Activated CD4-positive, alpha-beta T cell treated with anti-CD3 and anti-CD28 coated beads, Interleukin-2, amount 50 U/mL, for 1 hour (primary cell): ENCODE results near the gene TCP10L.
A peak's percentile ranks its signal among the peaks of the same experiment; 100 is the strongest.
"Not testable (repeated sequence)": the region's sequence is repeated elsewhere in the genome, so short reads cannot be mapped to it uniquely, and the experiment has no call there.

Experiments used
- DNase-seq: peaks from one replicate; pipeline ENCODE4 v3.0.0-alpha.2; 2020

Gene TCP10L, protein sequence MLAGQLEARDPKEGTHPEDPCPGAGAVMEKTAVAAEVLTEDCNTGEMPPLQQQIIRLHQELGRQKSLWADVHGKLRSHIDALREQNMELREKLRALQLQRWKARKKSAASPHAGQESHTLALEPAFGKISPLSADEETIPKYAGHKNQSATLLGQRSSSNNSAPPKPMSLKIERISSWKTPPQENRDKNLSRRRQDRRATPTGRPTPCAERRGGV

DNA sequence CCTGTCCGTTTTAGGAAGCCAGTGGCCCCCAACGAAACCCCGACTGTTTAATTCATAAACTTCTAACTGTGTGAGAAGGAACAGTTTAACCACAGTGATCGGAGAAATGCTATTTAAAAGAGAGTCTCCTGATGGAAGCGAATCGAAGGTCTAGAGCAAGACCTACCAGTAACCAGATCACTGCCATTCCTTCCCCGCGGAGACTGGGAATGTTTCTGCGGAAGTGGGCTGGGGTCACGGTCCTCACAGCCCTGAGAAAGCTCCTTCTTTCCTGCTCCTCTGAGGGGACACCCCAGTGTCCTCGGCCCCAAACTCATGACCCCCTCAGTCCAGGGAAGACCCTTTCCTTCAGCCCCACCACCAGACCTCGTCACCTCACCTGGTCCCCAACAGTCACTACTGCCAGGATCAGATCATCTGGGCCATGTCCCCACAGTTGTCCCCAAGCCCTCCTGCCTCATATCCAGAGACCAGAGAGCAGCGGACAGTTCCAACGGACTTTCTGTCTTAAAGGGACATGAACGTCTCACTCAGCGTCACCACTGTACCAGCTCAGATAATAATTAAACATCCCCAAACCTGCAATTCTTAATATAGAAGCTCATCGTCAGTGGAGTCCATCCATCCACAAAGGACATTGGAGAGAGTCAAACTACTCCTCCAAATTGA, at the start of gene TCP10L:
Gene TCP10L, minus strand, starts transcription at position 482 of the 669 bp plus-strand sequence. CDS start 1,219 bp downstream, outside the sequence.
- DNase-seq = no peak

DNA sequence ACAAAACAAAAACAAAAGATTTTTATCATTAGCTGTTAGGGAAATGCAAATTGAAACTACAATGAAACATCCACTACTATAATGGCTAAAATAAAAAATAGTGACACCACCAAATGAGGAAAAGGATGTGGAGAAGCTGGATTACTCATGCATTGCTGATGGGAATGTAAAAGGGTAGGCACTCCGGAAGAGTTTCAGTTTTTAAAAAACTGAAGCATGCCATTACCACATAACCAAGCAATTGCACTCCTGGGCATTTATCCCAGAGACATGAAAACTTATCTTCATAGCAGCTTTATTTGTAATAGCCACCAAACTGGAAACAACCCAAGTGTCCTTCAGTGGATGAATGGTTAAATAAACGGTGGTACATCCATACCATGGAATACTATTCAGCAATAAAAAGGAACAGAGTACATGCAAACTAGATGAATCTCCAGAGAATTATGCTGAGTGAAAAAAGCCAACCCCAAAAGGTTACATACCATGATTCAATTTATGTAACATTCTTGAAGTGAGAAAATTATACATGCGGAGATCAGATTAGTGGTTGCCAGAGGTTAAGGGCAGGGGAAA, 41.4 kb upstream of the TCP10L start:
- DNase-seq = no peak

DNA sequence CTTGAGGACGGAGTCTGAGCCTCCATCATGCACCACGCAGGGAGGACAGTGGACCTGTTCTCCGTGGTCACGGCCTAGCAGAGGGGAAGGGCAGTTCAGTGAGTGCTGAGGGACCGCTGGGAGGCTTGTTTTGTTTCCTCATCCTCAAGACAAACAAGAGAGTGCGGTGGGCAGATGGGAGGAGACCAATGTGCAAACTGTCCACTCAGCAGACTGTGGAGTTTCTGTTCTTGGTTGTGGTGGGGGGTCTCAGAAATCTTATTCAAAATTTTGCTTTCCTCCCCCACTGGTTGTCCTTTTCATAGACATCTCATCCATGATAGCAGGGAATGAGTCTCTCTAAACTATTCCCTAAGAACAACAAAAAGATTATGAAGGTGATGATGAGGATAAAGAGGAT, 32.9 kb upstream of the TCP10L start:
- DNase-seq = not testable (repeated sequence)

DNA sequence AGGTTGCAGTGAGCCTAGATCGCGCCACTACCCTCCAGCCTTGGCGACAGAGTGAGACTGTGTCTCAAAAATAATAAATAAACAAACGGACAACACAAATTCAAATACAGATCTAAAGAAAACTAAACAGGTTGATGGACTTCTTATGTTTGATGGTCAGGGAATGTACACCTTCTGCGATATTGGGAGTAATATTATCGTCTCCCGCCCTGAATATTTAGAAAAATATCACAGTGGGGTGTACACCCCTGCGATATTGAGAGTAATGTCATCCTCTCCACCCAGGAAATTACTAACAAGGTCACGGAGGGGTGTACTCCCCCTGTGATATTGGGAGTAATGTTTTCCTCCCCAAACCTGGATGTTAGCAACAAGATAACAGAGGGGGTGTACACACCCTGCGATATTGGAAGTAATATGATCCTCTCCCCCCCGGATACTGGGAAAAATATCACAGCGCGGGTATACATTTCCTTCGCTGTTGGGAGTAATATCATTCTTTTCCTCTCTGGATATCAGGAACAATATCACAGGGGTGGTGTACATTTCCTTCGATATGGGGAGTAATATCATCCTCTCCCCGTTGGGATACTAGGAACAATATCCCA, 28.2 kb upstream of the TCP10L start:
- no peak for DNase-seq

DNA sequence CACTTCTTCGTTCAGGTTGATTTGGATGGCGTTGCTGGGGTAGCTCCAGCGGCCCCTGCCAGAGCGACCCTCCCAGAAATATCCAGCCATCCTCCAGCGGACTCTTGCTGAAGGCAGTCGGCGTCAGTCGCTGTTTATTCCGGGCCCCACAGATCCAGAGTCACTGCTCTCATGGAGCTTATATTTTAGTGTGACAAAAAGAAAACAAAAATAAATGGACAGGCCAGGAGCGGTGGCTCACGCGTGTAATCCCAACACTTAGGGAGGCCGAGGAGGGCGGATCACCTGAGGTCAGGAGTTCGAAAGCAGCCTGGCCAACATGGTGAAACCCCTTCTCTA, 27.6 kb upstream of the TCP10L start:
- no peak for DNase-seq

DNA sequence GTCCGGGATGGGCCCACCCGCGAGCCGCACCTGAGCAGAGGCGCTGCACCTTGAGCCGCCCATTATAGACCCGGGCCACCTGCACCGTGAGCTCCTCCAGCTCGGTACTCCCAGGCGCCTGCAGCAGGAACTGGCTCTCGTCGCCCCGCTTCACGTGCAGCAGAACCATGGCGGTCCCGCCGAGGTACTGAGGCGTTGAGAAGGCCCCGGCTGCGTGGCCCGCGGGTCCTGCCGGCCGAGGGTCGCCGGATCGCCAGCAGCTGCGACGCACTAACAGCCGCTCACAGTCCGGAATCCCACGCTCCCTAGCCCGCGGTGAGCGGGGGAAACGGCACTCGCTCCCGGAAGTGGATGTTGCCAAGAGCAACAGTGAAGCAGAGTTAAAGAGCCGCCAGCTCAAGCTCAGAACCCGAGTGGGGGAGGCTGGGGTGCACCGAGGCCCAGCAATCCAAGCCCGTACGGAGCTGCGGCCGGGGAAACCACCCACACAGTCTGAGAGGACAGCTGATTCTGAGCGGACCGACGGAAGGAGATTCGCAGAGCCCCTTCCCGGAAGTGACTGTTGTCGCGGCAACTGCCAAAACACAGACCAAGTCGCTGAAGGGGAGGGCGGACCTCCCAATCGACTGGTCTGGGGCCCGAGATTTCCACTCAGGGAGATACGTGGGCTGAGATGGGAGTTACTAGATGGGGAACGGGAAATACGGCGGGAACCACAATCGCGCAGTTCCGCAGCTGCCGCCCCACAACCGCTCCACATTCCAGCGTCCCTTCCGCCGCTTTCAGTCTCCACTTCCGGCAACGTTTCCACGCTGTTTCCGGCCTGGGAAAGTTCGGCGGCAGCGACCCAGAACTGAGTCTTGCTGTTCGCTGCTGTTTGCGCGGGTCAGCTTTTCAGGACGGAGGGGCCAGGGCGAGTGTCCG, 27.0 kb upstream of the TCP10L start, which contains the start of gene CFAP298:
Gene CFAP298, minus strand, starts transcription at position 303 of the 924 bp plus-strand sequence. Its CDS starts 134 bp downstream, at position 169.
- DNase-seq = peak; percentile 90

DNA sequence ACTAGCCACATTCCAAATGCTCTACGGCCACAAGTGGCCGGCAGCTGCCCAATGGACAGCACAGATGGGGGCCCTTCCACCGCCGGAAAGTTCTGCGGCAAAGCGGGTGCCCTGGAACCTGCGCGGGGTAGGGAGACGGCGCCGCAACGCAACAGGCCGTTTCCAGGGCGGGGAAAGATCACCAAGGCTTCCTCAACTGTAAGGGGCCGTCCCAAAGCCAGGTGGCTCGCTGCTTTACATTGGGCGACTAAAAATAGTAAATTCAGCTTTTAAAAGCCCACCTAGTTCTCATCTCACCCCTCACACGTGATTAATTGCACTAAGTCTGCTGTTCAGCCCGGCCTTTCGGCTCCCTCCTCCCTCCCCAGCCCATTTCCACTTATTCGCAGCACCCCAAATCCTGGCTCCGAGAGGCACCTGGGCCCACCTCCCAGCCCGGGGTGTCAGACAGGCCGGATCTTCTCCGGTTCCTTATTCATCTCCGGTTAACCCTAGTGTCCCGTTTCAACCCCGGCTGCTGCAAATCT, 26.2 kb upstream of the TCP10L start:
- peak; percentile 28 for DNase-seq

DNA sequence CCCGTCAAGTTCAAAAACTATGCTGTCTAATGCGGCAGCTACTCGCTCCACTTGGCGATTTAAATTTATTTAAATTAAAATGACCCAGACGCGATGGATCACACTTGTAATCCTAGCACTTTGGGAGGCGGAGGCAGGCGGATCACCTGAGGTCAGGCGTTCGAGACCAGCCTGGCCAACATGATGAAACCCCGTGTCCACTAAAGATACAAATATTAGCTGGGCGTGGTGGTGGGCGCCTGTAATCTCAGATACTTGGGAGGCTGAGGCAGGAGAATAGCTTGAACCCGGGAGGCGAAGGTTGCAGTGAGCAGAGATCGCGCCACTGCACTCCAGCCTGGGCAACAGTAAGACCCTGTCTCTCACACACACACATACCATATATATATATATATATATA, 25.6 kb upstream of the TCP10L start:
- DNase-seq = not testable (repeated sequence)

DNA sequence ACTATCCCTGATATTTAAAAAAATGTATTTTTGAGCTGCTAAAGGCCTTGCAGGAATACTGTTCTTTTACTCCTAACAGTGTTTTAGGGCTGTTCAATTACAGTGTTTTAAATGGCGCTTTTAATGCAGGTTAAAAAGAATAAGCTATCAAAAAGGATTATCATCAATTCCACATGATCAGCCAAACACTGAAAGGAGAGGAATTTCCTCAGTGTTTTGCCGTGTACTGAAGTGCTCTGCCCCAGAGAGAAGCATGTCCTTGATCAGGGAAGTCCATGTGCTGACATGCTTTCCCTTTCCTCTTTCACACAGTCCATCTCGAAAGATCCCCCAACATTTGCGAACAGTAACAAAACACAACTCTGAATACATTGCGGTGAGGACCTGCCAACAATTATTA, 23.5 kb upstream of the TCP10L start:
- DNase-seq = no peak

DNA sequence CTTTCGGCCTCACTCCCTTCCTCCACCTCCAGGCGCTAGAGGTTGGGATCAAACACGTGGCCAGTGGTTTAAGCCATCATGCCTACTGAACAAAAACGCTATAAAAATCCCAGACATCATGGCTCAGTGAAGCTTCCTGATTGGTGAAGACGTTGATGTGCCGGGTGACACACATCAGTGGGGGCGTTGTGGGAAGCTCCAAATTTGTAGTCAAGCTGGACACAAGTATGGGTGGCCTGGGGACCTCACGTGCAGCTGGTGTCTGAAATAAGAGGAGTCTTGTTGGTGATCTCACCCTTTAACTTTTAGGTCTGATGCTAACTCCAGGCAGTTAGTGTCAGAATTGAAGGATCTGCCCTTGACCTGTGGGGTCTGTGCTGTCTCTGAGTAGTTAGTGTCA, 20.1 kb upstream of the TCP10L start:
- no peak for DNase-seq

DNA sequence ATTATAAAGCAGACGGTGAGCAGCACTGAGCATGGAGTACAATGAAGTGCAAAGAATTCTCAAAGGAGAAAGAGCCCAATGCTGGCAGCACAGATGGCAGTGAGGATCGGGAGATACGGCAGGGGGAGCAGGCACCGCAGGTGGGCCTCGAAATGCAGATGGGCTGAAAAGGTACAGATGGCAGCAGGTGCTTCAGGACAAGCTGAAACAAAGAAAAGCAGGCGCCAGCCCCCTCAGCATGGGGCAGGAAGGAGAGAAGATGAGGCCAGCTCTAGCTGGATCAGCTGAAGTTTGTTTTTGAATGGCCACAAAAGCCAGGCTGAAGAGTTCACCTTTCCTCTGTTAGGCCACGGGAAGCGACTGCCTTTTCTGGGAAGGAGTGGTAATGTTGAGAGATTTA, 19.1 kb upstream of the TCP10L start:
- DNase-seq = no peak

DNA sequence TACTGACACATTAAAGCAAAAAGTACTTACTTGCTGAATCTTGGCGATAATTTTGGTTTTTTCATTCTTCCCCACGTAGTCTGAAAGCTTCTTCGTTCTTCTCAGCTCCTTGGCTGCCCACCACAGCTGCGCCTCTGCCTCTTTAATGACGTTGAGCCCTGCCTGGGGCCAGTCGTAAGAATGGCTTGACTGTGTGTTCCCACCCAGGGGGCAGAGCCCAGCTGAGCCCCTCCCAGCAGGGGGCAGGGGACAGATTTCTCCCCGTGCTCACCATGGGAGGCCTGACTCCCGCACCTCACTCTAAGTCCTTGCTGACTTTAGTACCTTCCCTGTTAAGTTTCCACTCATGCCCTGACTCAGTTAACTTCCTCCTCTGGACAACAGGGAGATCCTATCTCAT, 17.8 kb upstream of the TCP10L start:
- no peak for DNase-seq

DNA sequence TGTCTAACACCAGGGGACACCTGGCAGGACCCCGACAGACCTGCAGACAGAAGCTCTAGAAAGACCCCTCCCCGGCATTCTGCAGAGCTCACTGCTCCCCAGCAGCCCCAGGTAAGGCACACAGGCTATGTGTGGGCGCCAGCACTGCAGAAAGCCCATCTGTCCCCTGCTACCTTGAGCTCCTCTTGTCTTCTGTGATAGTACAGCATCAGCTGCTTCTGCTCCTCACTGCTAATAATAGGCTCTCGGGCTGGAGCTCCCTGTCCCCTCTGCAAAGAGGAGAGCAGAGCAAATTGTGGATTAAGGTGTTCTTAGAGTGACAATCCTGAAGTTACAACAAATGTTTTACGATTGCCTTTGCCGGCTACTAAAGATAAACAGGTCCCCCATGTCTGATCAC, 16.8 kb upstream of the TCP10L start:
- DNase-seq = no peak

DNA sequence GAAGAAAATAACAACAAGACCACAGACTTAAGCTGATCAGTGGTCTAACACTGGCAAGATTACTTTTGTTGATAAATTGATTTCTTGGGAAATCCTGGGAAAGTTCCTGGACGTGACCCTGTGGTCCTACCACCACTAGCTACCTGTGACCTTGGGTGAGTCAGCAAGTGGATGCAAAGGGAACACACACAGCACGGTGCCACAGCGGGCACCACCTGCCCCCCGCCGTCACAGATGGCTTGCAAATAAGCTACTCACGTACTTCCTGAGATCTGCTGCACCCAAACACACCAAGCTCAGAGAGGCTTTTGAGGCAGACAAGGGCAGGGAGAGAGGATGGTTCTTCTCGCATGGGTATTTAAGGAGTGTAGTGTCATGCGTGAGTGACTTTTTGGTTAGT, 14.2 kb upstream of the TCP10L start:
- no peak for DNase-seq

DNA sequence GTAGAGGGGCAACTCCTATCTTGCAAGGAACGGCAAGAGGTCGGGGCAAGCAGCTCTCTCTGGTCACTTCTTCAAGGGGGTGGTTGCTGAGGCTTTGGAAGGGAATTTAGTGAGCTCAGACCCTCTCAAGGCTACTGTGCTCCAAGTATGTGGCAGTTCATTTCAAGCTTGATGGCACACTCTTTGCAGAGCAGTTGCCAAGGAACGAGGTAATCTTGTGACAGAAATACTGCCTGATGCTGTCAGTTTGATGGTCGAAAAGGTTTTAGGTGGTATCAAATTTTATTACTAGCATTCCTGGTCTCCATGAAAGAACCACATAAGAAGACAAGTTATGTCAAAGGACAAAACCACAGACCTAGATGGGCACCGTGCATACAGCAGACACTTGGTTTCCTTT, 13.8 kb upstream of the TCP10L start:
- no peak for DNase-seq

DNA sequence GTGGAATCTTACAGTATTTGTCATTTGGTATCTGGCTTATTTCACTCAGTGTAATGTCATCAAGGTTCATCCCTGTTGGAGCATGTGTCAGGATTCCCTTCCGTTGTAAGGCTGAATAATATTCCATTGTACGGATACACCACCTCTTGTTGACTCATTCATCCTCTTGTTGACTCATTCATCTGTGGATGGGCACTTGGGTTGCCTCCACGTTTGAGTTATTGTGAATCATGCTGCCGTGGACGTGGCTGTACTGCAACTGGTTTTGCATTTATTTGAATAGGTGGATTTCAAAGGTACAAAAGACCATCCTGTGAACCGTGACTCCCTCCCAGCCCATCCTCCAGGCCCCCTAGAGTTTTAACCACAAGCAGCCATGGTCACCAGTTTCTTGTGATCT, 11.9 kb upstream of the TCP10L start:
- no peak for DNase-seq

DNA sequence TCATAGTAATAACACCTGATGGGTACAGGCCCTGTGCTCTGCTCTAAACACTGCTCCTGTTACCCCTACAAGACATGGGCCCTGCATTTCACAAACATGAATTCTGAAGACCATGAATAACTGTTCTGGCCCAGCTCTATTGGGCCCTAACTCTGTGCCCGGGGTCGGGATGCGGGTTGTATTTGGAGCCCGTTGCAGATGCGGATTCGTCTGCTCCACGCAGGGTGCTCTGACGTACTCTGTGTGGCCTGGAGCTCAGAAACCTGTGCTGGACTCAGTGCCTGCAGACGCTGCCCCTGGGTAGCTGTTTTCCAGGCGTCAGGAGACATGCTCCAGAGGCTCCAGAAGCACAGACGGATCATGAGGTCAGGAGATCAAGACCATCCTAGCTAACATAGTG, 10.1 kb upstream of the TCP10L start:
- DNase-seq = no peak

DNA sequence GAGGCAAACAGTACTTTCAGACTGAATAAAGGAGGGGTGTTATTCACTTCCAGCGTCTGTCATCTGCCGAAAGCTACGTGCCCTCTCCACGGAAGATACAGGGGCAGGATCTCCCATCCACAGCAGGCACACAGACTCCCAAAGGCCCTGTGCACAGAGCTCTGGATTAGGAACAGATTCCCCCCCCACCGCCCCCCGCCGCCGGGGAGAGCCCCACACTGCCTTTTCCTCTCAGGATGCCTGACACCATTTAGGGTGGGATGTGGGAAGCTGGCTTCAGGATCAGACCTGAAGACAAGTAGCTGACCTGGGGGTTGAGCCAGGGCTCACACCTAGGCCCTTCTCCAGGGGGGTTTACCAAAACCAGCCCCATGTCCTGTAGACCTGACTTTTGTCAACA, 8.4 kb upstream of the TCP10L start:
- DNase-seq = no peak

DNA sequence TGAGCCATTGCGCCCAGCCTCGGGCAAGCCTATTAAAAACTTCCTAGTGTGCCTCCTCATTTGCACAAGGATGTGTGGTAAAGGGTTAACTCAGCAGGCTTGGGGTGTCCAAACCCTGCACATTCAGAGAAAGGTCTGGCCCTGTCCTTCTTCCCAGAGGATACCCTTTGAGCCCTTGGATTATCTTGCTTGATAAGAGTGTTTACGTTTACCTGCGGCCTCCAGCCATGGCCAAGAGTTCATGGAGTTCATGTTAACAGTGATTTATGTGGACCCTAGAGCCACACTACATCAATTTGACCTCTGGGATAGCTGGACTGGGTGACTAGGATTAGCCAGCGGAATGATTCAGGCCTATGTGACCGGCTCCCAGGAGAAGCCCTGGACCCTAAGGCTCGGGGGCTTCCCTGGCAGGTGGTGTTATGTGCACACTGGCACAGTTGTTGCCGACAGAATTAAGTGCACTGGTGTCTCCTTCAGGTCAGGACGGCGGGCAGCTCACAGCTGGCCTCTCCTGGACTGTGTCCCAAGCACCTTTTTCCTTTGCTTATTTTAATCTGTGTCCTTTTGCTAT, 7.7 kb upstream of the TCP10L start:
- no peak for DNase-seq

DNA sequence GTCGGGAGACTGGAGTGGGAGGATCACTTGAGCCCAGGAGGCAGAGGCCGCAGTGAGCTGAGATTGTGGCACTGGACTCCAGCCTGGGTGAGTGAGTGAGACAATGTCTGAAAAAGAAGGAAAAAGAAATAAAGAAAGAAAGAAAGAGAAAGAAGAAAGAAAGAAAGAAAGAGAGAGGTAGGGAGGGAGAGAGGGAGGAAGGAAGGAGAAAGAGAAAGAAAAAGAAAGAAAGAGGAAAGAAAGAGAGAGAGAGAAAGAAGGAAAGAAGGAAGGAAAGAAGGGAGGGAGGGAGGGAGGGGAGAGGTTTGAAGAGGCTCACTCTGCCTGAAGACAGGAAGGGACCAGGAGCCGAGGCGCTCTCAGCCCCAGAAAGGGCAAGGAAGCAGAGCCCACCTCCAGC, 4.8 kb upstream of the TCP10L start:
- no peak for DNase-seq

DNA sequence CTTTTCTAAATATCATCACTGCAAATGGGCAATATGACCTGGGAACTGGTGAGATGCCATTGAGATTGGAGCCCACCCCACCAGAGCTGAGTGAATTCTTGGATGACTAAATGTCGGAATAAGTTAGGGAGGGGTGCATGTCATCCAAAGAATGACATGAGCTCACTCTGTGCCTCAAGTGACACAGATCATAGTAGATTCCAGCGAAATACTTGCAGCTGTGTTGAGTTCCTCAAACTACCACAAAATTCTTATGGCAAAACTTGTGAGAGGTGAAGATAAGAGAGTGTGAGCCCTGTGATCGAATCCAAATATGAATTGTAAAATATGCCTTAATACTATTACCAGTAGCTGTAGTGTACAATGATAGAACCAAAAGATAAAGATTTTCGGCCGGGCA, 2.3 kb upstream of the TCP10L start:
- DNase-seq = no peak

DNA sequence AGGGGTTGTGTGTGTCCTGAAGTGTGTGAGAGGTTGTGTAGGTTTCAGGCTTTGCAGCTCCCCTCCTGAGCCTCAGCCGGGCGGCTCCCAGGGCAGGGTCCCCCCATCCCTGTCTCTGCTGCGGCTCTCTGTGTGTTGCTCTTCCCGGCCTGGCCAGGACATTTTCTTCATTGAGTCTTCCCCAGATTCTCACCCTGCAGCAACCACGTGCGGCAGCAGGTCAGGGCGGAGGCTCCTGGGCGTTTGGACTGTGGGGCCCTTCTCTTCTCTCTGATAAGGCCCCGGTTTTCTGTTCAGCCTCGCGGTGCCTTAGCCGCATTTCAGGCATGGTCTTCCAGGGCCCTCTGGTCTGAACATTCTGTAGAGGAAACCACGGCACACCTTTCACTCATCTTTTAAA, 1.8 kb upstream of the TCP10L start:
- DNase-seq = no peak
